NCI-H82 treated with DMSO at 0.1 percent for 48 hours (cell line): ENCODE results near the gene EIF4E3.

Experiments used
- DNase-seq: peaks from one replicate; lab custom pipeline; 2025; ENCODE audit not compliant: unreplicated experiment; lab: John Stamatoyannopoulos, UW

EIF4E3 gene

GRCh38 chr3:71690341-71690841, 34.8 kb downstream of the EIF4E3 start:
- DNase-seq, result no peak

- DNase-seq, result no peak
Measured at GRCh38 chr3:71689291-71689690, 35.9 kb downstream of the EIF4E3 start.

GRCh38 chr3:71688121-71688520, 37.1 kb downstream of the EIF4E3 start:
- DNase-seq, result no peak

GRCh38 chr3:71685686-71686085, 39.5 kb downstream of the EIF4E3 start:
- DNase-seq, result no peak

GRCh38 chr3:71684757-71685386, 40.3 kb downstream of the EIF4E3 start:
- DNase-seq, result no peak

- no peak for DNase-seq
Measured at GRCh38 chr3:71684046-71684756, 41.0 kb downstream of the EIF4E3 start.

GRCh38 chr3:71681224-71681668, 44.0 kb downstream of the EIF4E3 start:
- DNase-seq, result no peak

- no peak for DNase-seq
Measured at GRCh38 chr3:71680603-71681002, 44.6 kb downstream of the EIF4E3 start.

GRCh38 chr3:71676931-71677330, 48.3 kb downstream of the EIF4E3 start:
- DNase-seq, result no peak

- DNase-seq, result no peak
Measured at GRCh38 chr3:71673486-71673885, 51.7 kb downstream of the EIF4E3 start.

GRCh38 chr3:71672807-71673206, 52.4 kb downstream of the EIF4E3 start:
- no peak for DNase-seq

- DNase-seq, result no peak
Measured at GRCh38 chr3:71672340-71672739, 52.9 kb downstream of the EIF4E3 start.

GRCh38 chr3:71671216-71671845, 53.9 kb downstream of the EIF4E3 start:
- no peak for DNase-seq

GRCh38 chr3:71662568-71662967, 62.6 kb downstream of the EIF4E3 start:
- no peak for DNase-seq

- no peak for DNase-seq
Measured at GRCh38 chr3:71662056-71662455, 63.1 kb downstream of the EIF4E3 start.

GRCh38 chr3:71659864-71660591, 65.2 kb downstream of the EIF4E3 start:
- no peak for DNase-seq

- no peak for DNase-seq
Measured at GRCh38 chr3:71657831-71658530, 67.2 kb downstream of the EIF4E3 start.

GRCh38 chr3:71655061-71655460, 70.1 kb downstream of the EIF4E3 start:
- no peak for DNase-seq

GRCh38 chr3:71653414-71653807, 71.8 kb downstream of the EIF4E3 start:
- DNase-seq, result no peak

- no peak for DNase-seq
Measured at GRCh38 chr3:71652781-71653413, 72.3 kb downstream of the EIF4E3 start.
